SU-DHL-6 (cell line): ENCODE results near the gene TRIM2.
A peak's percentile ranks its signal among the peaks of the same experiment; 100 is the strongest.

Experiments used
- H2AFZ ChIP-seq: fragments of 200-600 bp; sonication (generic); 2 replicates; pipeline ENCODE4 v1.6.1; 2014; ENCODE audit warnings: low read depth, mild to moderate bottlenecking, moderate library complexity, mixed read lengths, antibody characterized with exemption, low read length; ENCODE audit not compliant: severe bottlenecking
- H3F3A ChIP-seq: fragments of 200-600 bp; shearing (Covaris generic); 2 replicates; pipeline ENCODE4 v1.6.0; 2016; ENCODE audit warnings: antibody characterized with exemption, mild to moderate bottlenecking; ENCODE audit not compliant: insufficient read depth
- H3K27ac ChIP-seq: fragments of 200-600 bp; sonication (generic); 2 replicates; pipeline ENCODE4 v1.5.1; 2016; ENCODE audit warnings: low read depth, mild to moderate bottlenecking, low read length, moderate library complexity, mixed read lengths
- H3K27me3 ChIP-seq: fragments of 200-600 bp; sonication (generic), shearing (Covaris generic); 2 replicates; pipeline ENCODE4 v1.6.0; 2014; ENCODE audit warnings: mild to moderate bottlenecking, low read length
- H3K36me3 ChIP-seq: fragments of 200-600 bp; sonication (generic); 2 replicates; pipeline ENCODE4 v1.6.1; 2014; ENCODE audit warnings: mild to moderate bottlenecking, low read length, mixed read lengths
- H3K4me2 ChIP-seq: fragments of 300-600, 200-600 bp; shearing (Covaris generic), sonication (generic); 2 replicates; pipeline ENCODE4 v1.6.0; 2014; ENCODE audit warnings: low read length, low read depth, mild to moderate bottlenecking; ENCODE audit not compliant: poor library complexity, severe bottlenecking
- H3K4me3 ChIP-seq: fragments of 200-600 bp; sonication (generic); 2 replicates; pipeline ENCODE4 v1.5.1; 2014; ENCODE audit warnings: antibody characterized with exemption, low read length, mild to moderate bottlenecking, mixed read lengths; ENCODE audit not compliant: insufficient read depth, poor library complexity, severe bottlenecking
- H3K79me2 ChIP-seq: fragments of 200-600 bp; sonication (generic); 2 replicates; pipeline ENCODE4 v1.6.1; 2014; ENCODE audit warnings: mild to moderate bottlenecking, low read length, moderate library complexity; ENCODE audit not compliant: insufficient read depth
- H3K9ac ChIP-seq: fragments of 200-600 bp; sonication (generic); 2 replicates; pipeline ENCODE4 v1.7.0; 2014; ENCODE audit warnings: mild to moderate bottlenecking, low read length
- H3K9me2 ChIP-seq: fragments of 200-600 bp; sonication (generic); replicated peaks from 2 replicates; pipeline ENCODE4 v1.6.1; 2014; ENCODE audit warnings: low read length; ENCODE audit not compliant: insufficient read depth
- H3K9me3 ChIP-seq: fragments of 200-600 bp; sonication (generic); 2 replicates; pipeline ENCODE4 v1.6.1; 2014; ENCODE audit warnings: low read length, mixed read lengths; ENCODE audit not compliant: insufficient read depth
- H4K20me1 ChIP-seq: fragments of 200-600 bp; sonication (generic); 2 replicates; pipeline ENCODE4 v1.6.1; 2014; ENCODE audit warnings: low read depth, mild to moderate bottlenecking, antibody characterized with exemption, low read length, moderate library complexity, mixed read lengths
- EZH2phosphoT487 ChIP-seq: fragments of 200-600 bp; sonication (generic), shearing (Covaris generic); conservative IDR thresholded peaks from 2 replicates; pipeline ENCODE4 v1.6.1; 2018; ENCODE audit warnings: mild to moderate bottlenecking, antibody characterized with exemption, low read length, moderate library complexity, mixed read lengths
- TF ChIP-seq, protein P1 (sequence below): fragments of 200-600 bp; sonication (generic); IDR thresholded peaks from one replicate; pipeline ENCODE4 v1.5.1; 2017; ENCODE audit warnings: antibody characterized with exemption, mild to moderate bottlenecking, low read length, moderate library complexity; ENCODE audit not compliant: insufficient read depth, poor library complexity, severe bottlenecking

TRIM2 gene

DNA sequence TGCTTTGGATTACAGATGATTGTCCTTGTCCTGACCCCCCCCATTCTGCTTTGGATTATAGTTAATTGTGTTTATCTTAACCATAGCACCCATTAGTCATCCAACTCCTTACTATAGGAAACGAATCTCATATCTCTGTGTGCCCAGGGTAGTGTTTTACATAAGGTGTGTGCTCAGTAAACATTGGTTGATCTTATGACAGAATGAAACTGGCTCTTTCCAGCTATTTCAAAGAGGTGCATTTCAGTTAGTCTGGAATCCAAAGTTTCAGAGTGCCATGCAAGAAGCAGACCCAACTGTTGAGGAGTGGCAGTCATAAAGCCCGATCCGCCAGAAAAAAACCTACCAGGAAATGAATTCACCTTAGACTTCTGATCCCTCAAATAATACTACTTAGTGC, 14.7 kb downstream of the TRIM2 start:
- Histone ChIP-seq H3K9me2 (no peaks in the 10 kb centered on the region), H3K9ac (no peak overlapping the region), H3K4me3 (no peak overlapping the region), H3K27ac (no peak overlapping the region), H3K9me3 (no peaks in the 10 kb centered on the region), H3K27me3 (no peaks in the 10 kb centered on the region), H3K4me2 (no peak overlapping the region), H3F3A (no peaks in the 10 kb centered on the region), H2AFZ (no peak overlapping the region), H4K20me1 (no peaks in the 10 kb centered on the region), H3K36me3 (no peaks in the 10 kb centered on the region), H3K79me2 (no peaks in the 10 kb centered on the region)
- TF ChIP-seq EZH2phosphoT487, result no peak
- TF ChIP-seq, protein P1, sequence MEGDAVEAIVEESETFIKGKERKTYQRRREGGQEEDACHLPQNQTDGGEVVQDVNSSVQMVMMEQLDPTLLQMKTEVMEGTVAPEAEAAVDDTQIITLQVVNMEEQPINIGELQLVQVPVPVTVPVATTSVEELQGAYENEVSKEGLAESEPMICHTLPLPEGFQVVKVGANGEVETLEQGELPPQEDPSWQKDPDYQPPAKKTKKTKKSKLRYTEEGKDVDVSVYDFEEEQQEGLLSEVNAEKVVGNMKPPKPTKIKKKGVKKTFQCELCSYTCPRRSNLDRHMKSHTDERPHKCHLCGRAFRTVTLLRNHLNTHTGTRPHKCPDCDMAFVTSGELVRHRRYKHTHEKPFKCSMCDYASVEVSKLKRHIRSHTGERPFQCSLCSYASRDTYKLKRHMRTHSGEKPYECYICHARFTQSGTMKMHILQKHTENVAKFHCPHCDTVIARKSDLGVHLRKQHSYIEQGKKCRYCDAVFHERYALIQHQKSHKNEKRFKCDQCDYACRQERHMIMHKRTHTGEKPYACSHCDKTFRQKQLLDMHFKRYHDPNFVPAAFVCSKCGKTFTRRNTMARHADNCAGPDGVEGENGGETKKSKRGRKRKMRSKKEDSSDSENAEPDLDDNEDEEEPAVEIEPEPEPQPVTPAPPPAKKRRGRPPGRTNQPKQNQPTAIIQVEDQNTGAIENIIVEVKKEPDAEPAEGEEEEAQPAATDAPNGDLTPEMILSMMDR, result no peak

DNA sequence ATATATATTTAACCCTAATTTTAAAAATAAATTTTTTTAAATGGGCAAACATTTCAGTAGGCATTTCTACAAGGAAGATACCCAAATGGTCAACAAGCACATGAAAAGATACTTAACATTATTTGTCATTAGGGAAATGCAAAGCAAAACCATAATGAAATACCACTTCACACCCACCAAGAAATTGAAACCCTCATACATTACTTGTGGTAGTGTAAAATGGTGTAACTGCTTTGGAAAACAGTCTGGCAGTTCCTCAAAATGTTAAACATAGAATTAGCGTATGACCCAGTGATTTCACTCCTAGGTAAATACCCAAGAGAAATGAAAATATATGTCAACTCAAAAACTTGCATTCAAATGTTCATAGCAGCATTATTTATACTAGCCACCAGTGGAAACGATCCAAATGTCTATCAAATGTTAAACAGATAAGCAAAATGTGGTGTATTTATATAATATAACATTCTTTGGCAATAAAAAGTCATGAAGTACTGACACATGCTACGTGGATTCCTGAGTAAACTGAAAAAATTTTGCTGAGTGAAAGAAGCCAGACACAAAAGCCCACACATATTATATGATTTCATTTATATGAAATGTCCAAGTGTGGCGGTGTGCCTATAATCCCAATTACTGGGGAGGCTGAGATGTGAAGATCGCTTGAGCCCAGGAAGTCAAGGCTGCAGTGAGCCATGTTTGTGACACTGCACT, 16.6 kb downstream of the TRIM2 start:
- H3K36me3 ChIP-seq, result no peaks in the 10 kb centered on the region
- H3K27me3 ChIP-seq, result no peaks in the 10 kb centered on the region
- H3K4me3 ChIP-seq, result no peak overlapping the region
- H3K79me2 ChIP-seq, result no peaks in the 10 kb centered on the region
- H3K27ac ChIP-seq, result no peak overlapping the region
- H3K9me3 ChIP-seq, result 0 out of 2 replicates have a peak, but pooled peaks cover 4% of the 10 kb centered on the region
- TF ChIP-seq, protein P1, result no peak
- no peak for TF ChIP-seq EZH2phosphoT487
- no peaks in the 10 kb centered on the region for H4K20me1 ChIP-seq
- H2AFZ ChIP-seq, result no peak overlapping the region
- H3K4me2 ChIP-seq, result no peak overlapping the region
- H3F3A ChIP-seq, result no peaks in the 10 kb centered on the region
- no peak overlapping the region for H3K9ac ChIP-seq
- H3K9me2 ChIP-seq, result no peaks in the 10 kb centered on the region

DNA sequence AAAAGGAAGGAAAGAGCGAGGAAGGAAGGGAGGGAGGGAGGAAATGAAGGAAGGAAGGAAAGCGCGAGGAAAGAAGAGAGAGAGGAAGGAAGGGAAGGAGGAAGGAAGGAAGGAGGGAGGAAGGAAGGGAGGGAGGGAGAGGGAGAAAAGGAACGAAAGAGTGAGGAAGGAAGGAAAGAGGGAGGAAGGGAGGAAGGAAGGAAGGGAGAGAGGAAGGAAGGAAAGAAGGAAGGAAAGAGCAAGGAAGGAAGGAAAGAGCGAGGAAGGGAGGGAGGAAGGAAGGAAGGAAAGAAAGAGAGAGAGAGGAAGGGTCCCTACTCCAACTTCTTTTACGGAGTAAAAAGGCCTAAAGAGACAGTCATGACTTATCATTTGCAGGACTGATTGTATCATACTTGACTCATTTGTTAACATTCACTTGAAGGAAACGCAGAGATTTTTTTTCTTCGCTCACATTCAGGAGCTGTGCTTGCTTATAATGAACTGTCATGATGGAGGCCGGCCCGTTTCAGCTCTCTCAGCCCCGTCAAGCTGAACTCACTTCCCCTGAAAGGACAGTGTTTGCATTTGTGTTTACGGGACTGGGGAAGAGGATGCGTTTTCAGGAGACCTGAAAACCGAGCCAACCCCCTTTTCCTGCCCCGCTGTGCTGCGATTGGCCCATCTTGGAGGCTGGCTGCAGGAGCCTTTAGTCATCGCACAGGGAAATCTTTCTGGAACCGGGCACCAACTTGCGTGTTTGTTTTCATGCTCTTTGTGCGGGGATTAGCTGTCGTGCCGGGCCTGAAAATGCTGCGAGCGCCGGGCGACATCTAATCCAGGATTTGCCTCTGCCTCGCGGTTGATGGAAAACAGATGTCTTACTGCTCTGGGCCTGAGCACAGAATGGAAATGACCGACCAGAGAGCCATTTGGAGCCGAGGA, 17.8 kb downstream of the TRIM2 start:
- no peak overlapping the region for H3K4me3 ChIP-seq
- no peaks in the 10 kb centered on the region for H3K36me3 ChIP-seq
- H3K9ac ChIP-seq, result no peak overlapping the region
- 0 out of 2 replicates have a peak, but pooled peaks cover 4% of the 10 kb centered on the region for H3K9me3 ChIP-seq
- no peaks in the 10 kb centered on the region for H3K9me2 ChIP-seq
- peak overlapping the region; percentile 3 for H3K4me2 ChIP-seq
- H3K27ac ChIP-seq, result no peak overlapping the region
- no peak overlapping the region for H2AFZ ChIP-seq
- H4K20me1 ChIP-seq, result no peaks in the 10 kb centered on the region
- TF ChIP-seq EZH2phosphoT487, result no peak
- TF ChIP-seq, protein P1, result no peak
- no peaks in the 10 kb centered on the region for H3K79me2 ChIP-seq
- no peaks in the 10 kb centered on the region for H3F3A ChIP-seq
- H3K27me3 ChIP-seq, result no peaks in the 10 kb centered on the region
